Measurements from ENCODE around the gene ANTXR1. TPM values are rescaled to one million over a fixed set of nuclear protein-coding genes. Genes with fewer than 3 reads are reported as not detected.

Gene ANTXR1
- total RNA-seq, 1 donor from 2014 or later: 43.1 TPM

- DNase-seq (ENCODE audit: extremely low read depth, low read depth, low spot score): no peak
Observed at GRCh38 chr2:69201259-69201658, 188.3 kb downstream of the ANTXR1 start.

GRCh38 chr2:69202327-69202726 lies 189.3 kb downstream of the ANTXR1 start:
- DNase-seq (ENCODE audit: extremely low read depth, low read depth, low spot score): no peak

GRCh38 chr2:69203166-69203985 lies 190.4 kb downstream of the ANTXR1 start:
- no peak for DNase-seq (ENCODE audit: extremely low read depth, low read depth, low spot score)

- DNase-seq (ENCODE audit: extremely low read depth, low read depth, low spot score): no peak
Observed at GRCh38 chr2:69204654-69205053, 191.7 kb downstream of the ANTXR1 start.

GRCh38 chr2:69205076-69205475 lies 192.1 kb downstream of the ANTXR1 start:
- DNase-seq (ENCODE audit: extremely low read depth, low read depth, low spot score): no peak

- DNase-seq (ENCODE audit: extremely low read depth, low read depth, low spot score): no peak
Observed at GRCh38 chr2:69205491-69205890, 192.5 kb downstream of the ANTXR1 start.

GRCh38 chr2:69208023-69208595 lies 195.1 kb downstream of the ANTXR1 start:
- DNase-seq (ENCODE audit: extremely low read depth, low read depth, low spot score): no peak

- no peak for DNase-seq (ENCODE audit: extremely low read depth, low read depth, low spot score)
Observed at GRCh38 chr2:69209482-69209881, 196.5 kb downstream of the ANTXR1 start.

GRCh38 chr2:69210385-69210784 lies 197.4 kb downstream of the ANTXR1 start:
- no peak for DNase-seq (ENCODE audit: extremely low read depth, low read depth, low spot score)

GRCh38 chr2:69211048-69211447 lies 198.1 kb downstream of the ANTXR1 start:
- no peak for DNase-seq (ENCODE audit: extremely low read depth, low read depth, low spot score)

GRCh38 chr2:69211686-69212085 lies 198.7 kb downstream of the ANTXR1 start:
- DNase-seq (ENCODE audit: extremely low read depth, low read depth, low spot score): no peak

GRCh38 chr2:69212238-69213028 lies 199.5 kb downstream of the ANTXR1 start:
- DNase-seq (ENCODE audit: extremely low read depth, low read depth, low spot score): no peak

GRCh38 chr2:69213201-69213600 lies 200.2 kb downstream of the ANTXR1 start:
- DNase-seq (ENCODE audit: extremely low read depth, low read depth, low spot score): no peak

- DNase-seq (ENCODE audit: extremely low read depth, low read depth, low spot score): no peak
Observed at GRCh38 chr2:69213782-69214181, 200.8 kb downstream of the ANTXR1 start.

- no peak for DNase-seq (ENCODE audit: extremely low read depth, low read depth, low spot score)
Observed at GRCh38 chr2:69214898-69215297, 201.9 kb downstream of the ANTXR1 start.

GRCh38 chr2:69216535-69217332 lies 203.8 kb downstream of the ANTXR1 start:
- no peak for DNase-seq (ENCODE audit: extremely low read depth, low read depth, low spot score)

GRCh38 chr2:69217333-69218080 lies 204.5 kb downstream of the ANTXR1 start:
- no peak for DNase-seq (ENCODE audit: extremely low read depth, low read depth, low spot score)

- no peak for DNase-seq (ENCODE audit: extremely low read depth, low read depth, low spot score)
Observed at GRCh38 chr2:69221512-69221911, 208.5 kb downstream of the ANTXR1 start.

- DNase-seq (ENCODE audit: extremely low read depth, low read depth, low spot score): no peak
Observed at GRCh38 chr2:69221960-69222751, 209.2 kb downstream of the ANTXR1 start.
